Transverse colon (tissue), 4 donors: ENCODE data around the gene RILPL2.

Source experiments
- CTCF ChIP-seq, 5 experiments: fragments of 200-600 bp in 3 of 5; fragments of 450-650 bp in 2 of 5; sonication (generic) in 3 of 5; IDR thresholded peaks; 1 replicate in 2 of 5; 2 replicates in 3 of 5; pipeline ENCODE4 v1.5.1; 2016 to 2017; ENCODE audit warnings: antibody characterized with exemption in 5 of 5, inconsistent platforms in 3 of 5, mild to moderate bottlenecking in 2 of 5, moderate library complexity in 1 of 5
- EP300 ChIP-seq: sonication (generic); formaldehyde crosslinking; IDR thresholded peaks from one replicate; pipeline ENCODE4 v1.6.1; 2017; ENCODE audit warnings: antibody characterized with exemption, low read depth
- POLR2A ChIP-seq: fragments of 450-650 bp; IDR thresholded peaks from one replicate; pipeline ENCODE4 v1.6.1; 2016; ENCODE audit warnings: antibody characterized with exemption, mild to moderate bottlenecking, moderate library complexity
- POLR2AphosphoS5 ChIP-seq, 3 donors: sonication (generic); formaldehyde crosslinking; IDR thresholded peaks; one replicate each; pipeline ENCODE4 v1.6.1; 2016; ENCODE audit warnings: antibody characterized with exemption in 3 of 3

- no peak for TF ChIP-seq EP300
- TF ChIP-seq CTCF (IDR thresholded peaks at IDR 0.05) = no peak
- no peak for TF ChIP-seq POLR2AphosphoS5 (IDR thresholded peaks at IDR 0.05)
- TF ChIP-seq POLR2A = no peak
Observed at GRCh38 chr12:123449856-123450255, 13.4 kb upstream of the RILPL2 start.
